NK-92 (cell line): ENCODE results near the gene RRAD.
"Not testable (repeated sequence)": the region's sequence is repeated elsewhere in the genome, so short reads cannot be mapped to it uniquely, and the experiment has no call there.

ENCODE experiments used
- DNase-seq: peaks from one replicate; lab custom pipeline; 2025; ENCODE audit not compliant: unreplicated experiment; lab: John Stamatoyannopoulos, UW

The RRAD gene

GRCh38 chr16:66950971-66951790, 25.8 kb upstream of the RRAD start:
- DNase-seq = no peak

DNA sequence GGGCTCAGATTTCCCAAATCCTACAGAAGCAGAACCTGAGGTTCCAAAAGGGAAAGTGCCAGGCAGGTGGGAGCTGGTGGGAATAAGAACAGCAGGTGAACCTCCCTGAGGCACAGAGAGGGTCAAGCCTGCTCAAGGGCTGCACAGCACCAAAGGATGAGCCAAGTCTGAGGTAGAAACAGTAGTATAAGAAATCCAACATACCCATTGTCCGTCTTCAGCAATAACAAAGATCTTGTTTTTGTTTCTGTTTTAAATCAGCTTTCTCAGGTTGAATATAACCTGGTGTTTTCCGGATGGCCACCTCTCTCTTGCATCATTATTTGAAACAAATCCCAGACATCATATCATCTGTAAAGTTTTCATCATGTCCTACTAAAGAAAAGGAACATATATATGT, 25.1 kb upstream of the RRAD start:
- no peak for DNase-seq

- no peak for DNase-seq
Observed at GRCh38 chr16:66949472-66949871, 24.1 kb upstream of the RRAD start.

GRCh38 chr16:66948837-66949225, 23.5 kb upstream of the RRAD start:
- no peak for DNase-seq

GRCh38 chr16:66948134-66948836, 22.9 kb upstream of the RRAD start:
- no peak for DNase-seq

DNA sequence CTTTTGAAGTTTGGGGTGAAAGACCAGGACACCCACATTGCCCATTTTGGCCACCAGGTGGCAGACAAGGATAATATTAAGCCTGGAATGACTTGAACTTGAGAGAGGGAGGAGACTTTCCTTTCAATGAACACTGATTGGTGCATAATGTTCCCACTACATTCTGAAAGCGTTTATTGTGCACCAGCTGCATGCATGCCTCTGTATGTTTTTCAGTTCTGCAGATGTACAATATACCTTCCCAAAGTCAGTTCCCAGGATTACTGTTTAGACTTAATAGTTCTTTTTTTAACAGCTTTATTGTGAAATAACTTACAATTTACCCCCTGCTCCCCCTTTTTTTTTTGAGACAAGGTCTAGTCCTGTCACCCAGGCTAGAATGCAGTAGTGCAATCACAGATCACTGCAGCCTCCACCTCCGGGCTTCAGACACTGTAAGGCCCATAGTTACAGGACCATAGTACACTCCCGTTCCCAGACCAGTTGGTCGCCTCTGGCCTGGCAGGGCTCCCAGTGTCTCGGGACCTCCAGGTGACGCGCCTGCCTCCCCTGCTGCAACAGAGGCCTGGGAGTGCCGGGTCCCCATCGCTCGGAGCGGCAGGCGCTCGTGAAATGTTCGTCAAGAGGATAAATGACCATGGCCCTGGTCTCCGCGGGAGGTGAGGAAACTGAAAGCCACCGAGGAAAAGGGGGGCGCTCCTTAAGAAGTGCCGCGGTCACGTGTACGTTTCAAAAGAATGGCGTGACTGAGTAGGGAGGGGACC, 22.1 kb upstream of the RRAD start:
- DNase-seq = no peak

DNA sequence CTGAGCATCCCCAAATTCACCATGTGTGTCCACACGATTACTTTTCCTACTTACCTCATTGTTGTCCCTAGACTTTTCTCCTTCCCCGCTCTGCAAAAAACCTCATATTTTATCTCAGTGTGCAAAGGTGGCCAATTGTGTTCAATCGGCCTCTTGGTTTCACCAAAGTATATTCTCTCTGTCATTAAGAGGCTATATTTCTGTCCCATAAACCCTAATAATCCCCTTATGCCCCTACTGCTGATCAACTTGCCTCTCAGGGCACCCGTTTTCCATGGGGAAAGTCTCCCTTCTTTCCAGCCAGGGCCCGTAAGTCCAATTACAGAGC, 21.6 kb upstream of the RRAD start:
- DNase-seq = no peak

DNA sequence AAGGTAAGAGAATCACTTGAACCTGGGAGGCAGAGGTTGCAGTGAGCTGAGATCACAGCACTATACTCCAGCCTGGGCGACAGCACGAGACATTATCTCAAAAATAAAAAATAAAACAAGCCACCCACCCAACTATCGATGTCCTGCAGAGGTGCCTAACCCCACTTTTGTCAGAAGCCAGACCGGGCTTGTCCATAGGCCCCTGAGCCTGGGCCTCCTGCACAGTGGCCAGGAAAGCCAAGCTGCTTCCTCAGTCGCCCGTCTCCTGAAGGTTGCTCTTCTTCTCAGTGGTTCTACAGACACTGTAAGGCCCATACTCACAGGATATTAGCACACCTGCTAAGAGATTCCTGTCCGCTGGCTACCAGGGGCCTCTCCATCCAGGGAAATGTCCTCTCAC, 21.2 kb upstream of the RRAD start:
- no peak for DNase-seq

DNA sequence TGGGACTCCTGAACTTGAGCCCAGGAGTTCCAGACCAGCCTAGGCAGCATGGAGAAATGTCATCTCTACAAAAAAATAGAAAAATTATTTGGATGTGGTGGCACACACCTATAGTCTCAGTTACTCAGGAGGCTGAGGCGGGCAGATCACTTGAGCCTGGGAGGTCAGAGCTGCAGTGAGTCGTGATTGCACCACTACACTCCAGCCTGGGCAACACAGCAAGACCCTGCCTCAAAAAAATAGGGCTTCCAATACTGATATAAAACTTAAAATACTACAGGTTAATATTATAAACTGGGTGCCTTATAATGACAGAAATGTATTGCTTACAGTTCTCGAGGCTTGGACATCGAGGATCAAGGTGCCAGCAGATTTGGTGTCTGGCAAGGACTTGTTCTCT, 20.6 kb upstream of the RRAD start:
- no peak for DNase-seq

DNA sequence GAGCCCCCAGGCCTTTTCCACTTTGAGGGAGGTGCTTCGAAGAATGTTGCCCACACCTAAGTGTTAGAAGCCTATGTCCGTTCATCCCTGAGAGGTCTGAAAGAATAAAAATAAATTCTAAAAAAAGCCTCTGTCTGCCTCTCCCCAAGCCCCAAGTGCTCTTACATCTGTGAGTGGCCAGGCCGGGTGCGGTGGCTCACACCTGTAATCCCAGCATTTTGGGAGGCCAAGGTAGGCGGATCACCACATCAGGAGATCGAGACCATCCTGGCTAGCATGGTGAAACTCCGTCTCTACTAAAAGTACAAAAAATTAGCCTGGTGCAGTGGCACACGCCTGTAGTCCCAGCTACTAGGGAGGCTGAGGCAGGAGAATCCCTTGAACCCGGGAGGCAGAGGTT, 19.6 kb upstream of the RRAD start:
- DNase-seq = not testable (repeated sequence)

- DNase-seq = no peak
Observed at GRCh38 chr16:66944054-66944441, 18.7 kb upstream of the RRAD start.

GRCh38 chr16:66943426-66944053, 18.2 kb upstream of the RRAD start:
- no peak for DNase-seq

DNA sequence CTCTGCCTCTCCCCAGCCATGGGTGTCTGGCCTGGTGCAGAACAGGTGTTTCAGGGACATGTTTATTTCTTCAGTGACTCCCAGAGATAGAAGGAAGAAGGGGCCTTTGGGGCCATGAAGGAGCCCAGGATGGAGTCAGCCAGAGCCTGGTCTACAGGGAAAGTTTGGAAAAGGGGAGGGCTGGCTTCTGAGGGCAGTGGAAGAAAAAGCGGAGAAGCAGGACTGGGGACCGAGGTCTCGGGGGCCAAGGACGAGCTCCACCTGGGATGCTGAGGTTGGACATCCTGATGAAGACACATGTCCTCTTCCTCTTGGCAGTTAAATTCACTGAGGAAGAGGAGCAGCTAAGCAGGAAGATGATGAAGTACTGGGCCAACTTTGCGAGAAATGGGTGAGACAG, 17.6 kb upstream of the RRAD start:
- no peak for DNase-seq

DNA sequence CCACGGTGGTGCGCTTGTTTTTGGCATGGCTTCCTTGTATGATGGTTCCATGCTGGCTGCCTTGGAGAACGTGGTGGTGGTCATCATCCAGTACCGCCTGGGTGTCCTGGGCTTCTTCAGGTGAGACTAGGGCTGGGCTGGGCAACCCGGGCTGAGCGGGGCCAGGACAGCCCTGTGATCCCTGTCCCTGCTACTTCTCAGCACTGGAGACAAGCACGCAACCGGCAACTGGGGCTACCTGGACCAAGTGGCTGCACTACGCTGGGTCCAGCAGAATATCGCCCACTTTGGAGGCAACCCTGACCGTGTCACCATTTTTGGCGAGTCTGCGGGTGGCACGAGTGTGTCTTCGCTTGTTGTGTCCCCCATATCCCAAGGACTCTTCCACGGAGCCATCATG, 14.9 kb upstream of the RRAD start:
- DNase-seq = no peak

DNA sequence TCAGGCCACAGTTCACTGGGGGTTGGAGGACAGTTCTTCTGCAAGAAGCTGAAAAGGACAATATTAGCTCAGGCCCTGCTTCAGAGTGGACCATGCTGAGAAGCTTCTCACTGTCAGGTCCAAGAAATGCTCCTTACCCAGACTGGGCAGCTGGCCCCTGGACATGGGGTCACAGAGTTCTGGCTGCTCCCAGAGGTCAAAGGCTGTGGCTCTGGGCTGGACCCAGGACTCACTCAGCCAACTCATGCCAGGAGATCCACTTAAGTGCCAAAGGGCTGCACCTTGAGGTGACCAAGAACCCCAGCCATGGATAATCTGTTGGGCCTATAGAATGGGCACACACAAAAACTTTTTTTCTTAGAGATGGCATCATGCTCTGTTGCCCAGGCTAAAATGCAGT, 14.0 kb upstream of the RRAD start:
- DNase-seq = no peak

DNA sequence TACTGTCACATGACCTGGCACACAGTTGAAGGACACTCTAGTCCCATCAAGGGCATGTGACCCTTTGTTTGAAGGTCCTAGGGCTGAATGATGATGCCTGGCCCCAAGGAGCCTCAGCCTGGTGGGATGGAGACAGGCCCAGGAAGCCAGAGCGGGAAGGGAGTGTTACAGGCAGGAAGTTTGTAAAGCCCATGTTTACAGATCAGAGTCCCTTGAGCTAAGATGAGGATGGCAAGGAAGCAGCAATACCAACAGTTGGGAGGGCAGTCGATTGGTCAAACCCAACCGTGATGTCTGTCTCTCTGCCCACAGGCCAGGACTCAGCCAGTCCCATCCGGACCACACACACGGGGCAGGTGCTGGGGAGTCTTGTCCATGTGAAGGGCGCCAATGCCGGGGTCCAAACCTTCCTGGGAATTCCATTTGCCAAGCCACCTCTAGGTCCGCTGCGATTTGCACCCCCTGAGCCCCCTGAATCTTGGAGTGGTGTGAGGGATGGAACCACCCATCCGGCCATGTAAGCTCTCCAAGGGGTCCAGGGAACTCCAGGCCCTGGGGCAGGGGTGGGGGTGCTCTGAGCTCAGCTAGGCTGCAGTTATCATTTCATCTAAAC, 12.5 kb upstream of the RRAD start:
- DNase-seq = no peak

DNA sequence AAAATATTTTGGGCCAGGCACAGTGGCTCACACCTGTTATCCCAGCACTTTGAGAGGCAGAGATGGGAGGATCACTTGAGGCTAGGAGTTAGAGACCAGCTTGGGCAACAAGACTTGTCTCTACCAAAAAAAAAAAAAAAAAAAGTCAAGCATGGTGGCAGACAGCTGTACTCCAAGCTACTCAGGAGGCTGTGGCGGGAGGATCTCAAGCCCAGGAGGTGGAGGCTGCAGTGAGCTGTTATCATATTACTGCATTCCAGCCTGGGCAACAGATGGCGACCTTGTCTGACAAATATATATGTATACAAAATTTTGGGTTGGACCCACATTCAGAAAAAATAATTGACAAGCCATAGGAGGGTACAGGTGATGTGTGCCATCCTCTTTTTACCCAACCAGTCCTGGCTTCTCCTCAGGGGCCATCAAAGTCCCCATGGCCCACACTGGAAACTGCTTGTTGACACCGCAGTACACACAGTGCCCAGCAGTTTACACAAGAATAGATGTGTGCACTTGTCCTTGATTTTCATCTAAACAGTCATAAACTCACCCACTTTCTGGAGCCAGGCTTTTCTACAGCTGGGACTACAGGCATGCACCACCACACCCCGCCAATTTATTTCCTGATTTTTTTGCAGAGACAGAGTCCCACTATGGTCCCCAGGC, 11.7 kb upstream of the RRAD start:
- no peak for DNase-seq

DNA sequence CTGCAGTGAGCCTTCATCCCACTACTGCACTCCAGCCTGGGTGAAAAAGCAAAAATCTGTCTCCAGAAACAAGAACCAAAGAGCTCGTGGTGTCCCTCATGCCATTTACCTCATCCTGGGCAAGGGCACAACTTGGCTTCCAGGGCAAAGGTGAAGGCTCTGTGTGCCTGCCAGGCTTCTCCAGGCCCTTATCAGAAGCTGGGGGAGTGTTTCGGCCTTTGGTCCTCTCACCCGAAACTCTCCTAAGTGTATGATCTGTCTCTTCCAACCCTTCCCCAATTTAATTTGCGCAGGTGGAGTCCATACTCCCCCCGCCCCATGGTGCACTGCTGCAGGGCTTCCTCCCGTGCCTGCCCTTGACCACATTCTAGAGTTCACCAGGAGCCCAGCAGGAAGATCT, 11.1 kb upstream of the RRAD start:
- DNase-seq = no peak

- DNase-seq = no peak
Observed at GRCh38 chr16:66935314-66936011, 10.1 kb upstream of the RRAD start, which contains the start of gene CES2. Gene CES2 (plus strand): TSS chr16:66935516. CDS start chr16:66935636, 120 bp downstream.

GRCh38 chr16:66934839-66935313, 9.5 kb upstream of the RRAD start:
- DNase-seq = not testable (repeated sequence)
